Endothelial cell of umbilical vein (primary cell): ENCODE data around the gene LDHA.

Source experiments
- CTCF ChIP-seq, 2 donors: IDR thresholded peaks; 1 replicate in 1 of 2; 2 replicates in 1 of 2; pipeline ENCODE4 v1.5.1; 2011; ENCODE audit warnings: low read length in 2 of 2, mild to moderate bottlenecking in 2 of 2, moderate library complexity in 2 of 2, control low read depth in 1 of 2, inconsistent platforms in 1 of 2, low read depth in 1 of 2; ENCODE audit not compliant: insufficient read depth in 1 of 2; ENCODE audit errors: extremely low read depth in 1 of 2
- JUN ChIP-seq: IDR thresholded peaks from 2 replicates; pipeline ENCODE4 v1.6.1; 2011; ENCODE audit warnings: borderline replicate concordance, low read depth; ENCODE audit not compliant: insufficient read length, insufficient read depth
- POLR2A ChIP-seq: IDR thresholded peaks from 2 replicates; pipeline ENCODE4 v1.6.1; 2012; ENCODE audit warnings: low read depth, mild to moderate bottlenecking, control low read depth, low read length
- POLR2AphosphoS5 ChIP-seq: IDR thresholded peaks from 2 replicates; pipeline ENCODE4 v1.6.1; 2012; ENCODE audit warnings: low read depth, mild to moderate bottlenecking, control low read depth, low read length, moderate library complexity; ENCODE audit not compliant: insufficient read depth

- TF ChIP-seq CTCF (IDR thresholded peaks at IDR 0.05; ENCODE audit: extremely low read depth in 1 of 2, insufficient read depth in 1 of 2, low read depth in 1 of 2, low read length in 2 of 2) (no peak), POLR2A (no peak), POLR2AphosphoS5 (no peak), JUN (no peak)
Observed at GRCh38 chr11:18361154-18361553, 33.2 kb upstream of the LDHA start.
